IPS-18c (cell line): ENCODE measurements around the gene SBF2.

ENCODE experiments used
- H3K4me3 ChIP-seq: 2 replicates; pipeline ENCODE4 v1.7.0; 2013; ENCODE audit warnings: low read depth, mild to moderate bottlenecking, low read length, moderate library complexity; ENCODE audit not compliant: insufficient read depth
- H3K9me3 ChIP-seq: one replicate; pipeline ENCODE4 v1.6.1; 2013; ENCODE audit warnings: mild to moderate bottlenecking, low read length, moderate library complexity; ENCODE audit not compliant: control insufficient read depth, insufficient read depth

Gene SBF2

DNA sequence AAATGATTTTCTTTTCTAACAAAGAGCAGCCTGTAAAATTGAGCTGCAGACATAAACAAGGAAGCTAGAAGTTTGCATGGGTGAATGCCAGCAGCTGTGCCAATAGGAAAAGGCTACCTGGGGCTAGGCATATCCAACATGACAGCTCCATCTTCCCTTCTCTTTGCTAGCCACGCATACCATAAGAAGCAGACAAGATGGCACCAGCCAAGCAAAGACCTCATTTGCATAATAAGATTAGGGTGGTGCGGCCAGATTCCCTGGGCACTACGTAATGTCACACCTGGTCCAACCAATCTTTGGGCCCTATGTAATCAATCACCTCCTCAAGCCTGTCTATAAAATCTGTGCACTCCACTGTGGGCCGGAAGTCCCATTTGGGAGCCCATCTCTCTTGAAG is 521.8 kb downstream of the SBF2 start:
- H3K9me3 ChIP-seq: no peaks in the 10 kb centered on the region
- H3K4me3 ChIP-seq: no peak overlapping the region

DNA sequence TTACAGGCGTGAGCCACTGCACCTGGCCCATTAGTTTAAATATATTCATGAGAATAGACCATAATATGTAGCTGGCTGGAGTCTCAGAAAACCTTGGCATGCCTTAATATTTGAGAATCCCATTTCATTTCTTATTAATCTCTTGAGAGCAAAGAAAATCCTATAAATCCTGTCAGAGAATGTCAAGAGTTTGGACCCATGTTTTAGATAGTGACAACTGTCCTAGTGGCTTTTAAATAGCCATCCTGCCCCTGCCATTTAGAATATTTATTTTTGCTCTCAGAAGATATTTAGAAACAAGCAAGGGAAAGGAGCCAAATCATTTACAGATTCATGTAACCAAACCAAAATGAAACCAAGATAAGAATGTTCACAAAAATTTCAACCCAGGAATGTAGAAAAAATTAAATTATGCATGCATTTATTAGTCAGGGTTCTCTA is 522.9 kb downstream of the SBF2 start:
- H3K9me3 ChIP-seq: no peaks in the 10 kb centered on the region
- no peak overlapping the region for H3K4me3 ChIP-seq

DNA sequence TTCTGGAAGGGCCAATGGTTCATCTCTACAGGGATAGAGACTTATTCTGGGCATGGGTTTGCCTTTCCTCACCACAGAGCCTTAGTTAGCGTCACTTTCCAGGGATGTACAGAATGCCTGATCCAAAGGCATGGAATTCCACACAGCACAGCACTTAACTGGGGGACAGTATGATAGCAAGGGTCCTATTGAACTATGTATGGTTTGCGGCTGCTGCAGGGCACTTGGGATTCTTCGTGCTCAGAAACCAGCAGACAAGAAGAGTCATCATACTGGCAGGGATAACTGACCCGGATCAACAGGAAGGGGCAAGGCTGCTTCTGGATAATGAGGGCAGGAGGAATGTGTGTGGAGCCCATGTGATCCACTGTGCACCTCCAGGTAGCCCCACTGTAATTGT is 524.4 kb downstream of the SBF2 start:
- Histone ChIP-seq H3K4me3 (no peak overlapping the region), H3K9me3 (no peaks in the 10 kb centered on the region)

DNA sequence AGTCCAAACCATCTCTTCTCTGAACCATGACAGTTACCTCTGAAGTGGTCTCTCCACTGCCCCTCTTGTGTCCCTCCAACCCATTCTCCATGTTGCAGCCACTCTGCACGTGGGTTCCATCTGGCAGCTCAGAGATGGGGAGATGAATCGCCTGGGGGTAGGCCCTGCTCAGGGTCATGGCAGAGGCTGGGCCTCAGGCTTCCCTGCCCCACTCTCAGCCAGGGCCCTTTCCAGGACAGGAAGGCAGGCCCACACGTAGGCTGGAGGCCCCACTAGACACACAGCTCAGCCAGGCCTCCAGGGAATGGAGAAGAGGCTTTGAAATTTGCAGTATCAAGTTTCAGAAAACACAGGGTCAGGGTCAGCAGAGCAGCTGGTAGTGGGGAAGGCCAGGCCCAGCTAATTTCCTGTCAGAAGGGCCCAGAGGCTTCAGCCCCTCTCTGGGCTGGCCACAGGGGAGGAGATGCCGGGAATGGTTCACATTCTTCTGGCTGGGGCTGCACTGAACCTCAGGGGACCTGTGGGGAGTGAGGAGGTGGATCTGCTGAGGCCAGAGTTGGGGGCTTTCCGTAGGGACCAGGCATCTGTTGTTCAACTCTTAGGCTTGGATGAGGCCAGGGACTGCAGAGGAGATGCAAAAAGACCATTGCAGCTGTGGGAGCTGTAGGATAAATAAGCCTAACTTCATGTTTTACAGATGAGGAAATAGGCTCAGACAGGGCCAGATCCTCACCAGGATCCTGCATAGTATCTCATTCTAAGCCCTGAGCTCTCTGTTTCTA is 528.5 kb downstream of the SBF2 start:
- H3K4me3 ChIP-seq: no peak overlapping the region
- peaks cover 2% of the 10 kb centered on the region for H3K9me3 ChIP-seq

DNA sequence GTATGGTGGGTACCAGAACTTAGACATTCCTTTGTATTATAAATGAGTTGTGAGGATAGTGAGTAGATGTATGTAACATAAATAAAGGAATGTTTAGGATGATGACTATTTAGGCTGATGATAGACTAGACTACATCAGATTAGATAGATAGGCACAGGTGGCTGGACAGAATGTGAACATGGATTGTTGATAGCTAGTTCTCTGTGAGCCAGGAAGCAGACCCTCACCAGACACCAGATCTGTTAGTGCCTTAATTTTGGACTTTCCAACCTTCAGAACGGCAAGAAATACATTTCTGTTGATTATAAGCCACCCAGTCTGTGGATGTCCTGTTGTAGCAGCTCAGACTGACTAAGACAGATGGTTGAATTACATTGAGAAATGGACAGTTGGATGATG is 530.7 kb downstream of the SBF2 start:
- Histone ChIP-seq H3K4me3 (no peak overlapping the region), H3K9me3 (peaks cover 2% of the 10 kb centered on the region)

DNA sequence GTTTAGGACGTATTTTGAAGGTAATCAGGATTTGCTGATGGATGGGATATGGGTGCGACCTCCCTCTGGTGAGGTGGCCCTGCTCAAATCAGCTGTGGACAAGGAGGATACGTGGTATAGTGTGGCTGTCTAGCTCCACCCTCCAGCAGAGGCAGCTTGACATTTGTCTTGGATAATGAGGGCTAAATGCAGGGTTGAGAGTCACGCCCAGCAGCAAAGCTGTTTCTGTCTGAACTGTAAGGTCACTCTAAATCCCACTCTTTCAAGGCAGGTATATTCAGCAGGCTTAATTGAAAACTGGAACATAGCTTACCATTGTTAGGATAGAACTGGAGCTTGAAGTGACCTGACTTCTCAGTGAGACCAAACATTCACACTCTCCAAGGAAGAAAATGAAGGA is 531.5 kb downstream of the SBF2 start:
- H3K9me3 ChIP-seq: peaks cover 2% of the 10 kb centered on the region
- no peak overlapping the region; the same call in 1 of the 2 replicates for H3K4me3 ChIP-seq

DNA sequence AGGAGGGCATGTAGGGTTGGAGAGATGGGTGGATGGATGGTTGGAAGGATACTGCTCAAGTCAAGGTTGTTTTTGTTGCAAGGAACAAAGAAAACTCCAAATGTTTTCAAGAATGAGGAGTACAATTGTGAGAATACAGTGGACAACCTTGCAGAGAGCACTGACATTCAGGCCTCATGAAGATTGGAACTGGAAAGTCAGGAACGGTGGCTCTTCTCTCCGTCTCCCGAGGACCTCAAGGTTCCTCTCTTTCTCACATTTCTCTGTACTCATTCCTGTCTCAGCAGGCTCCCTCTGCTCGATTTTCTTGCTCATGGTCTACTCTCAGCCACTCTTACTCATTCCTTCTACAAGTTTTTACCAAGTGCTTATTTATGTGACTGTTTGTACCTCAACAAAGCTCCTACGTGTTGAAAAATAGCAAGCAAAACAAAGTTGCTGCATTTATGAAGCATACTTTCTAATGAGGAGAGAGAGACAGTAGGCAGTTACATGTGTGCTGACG is 532.5 kb downstream of the SBF2 start:
- Histone ChIP-seq H3K9me3 (peaks cover 2% of the 10 kb centered on the region), H3K4me3 (no peak overlapping the region)

DNA sequence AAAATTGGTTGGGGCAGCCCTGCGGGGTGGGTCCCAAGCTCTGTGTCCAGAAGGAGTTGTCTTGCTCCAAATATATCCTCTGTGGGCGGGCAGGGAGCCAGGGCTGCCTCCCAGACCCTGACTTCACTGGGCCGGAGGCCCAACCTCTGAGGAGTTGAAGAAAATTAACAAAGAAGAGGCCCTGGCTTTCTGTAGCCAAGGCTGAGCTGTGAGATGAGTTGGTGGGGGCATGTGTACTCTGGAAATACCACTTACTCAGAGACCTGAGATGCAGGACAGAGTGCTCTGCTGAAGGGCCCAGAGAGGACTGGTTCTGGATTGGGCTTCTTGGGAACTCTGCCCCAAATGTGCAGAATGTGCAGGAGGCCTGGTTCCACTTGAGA is 533.8 kb downstream of the SBF2 start:
- H3K9me3 ChIP-seq: peaks cover 2% of the 10 kb centered on the region
- no peak overlapping the region for H3K4me3 ChIP-seq

DNA sequence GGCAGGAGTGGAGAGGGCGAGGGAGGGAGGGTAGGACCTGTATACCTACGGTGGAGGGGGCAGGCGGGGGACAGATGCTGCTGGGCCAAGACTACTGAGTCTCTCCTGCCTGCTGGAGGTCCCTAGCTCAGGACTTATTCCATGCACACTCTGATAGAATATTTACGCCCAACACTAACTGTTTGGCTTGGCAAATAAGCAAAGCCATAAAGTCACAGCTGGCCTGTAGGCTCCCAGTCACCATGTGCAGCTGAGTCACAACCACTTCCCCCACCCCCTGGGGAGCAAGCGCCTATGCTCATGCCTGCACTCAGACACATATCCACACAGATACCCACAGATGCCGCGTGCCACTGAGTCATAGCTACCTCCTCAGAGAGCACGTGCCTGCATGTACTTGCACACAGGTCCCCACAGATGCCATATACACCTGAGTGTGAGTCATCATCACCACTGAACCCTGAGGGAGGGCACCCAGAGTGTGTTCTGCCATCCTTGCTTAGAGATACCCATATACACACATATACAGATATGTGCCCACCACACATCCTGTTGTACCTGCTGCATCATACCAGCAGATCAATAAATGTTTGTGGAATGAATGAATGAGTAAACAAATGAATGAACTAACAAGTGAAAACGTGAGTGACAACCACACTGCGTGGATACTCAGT is 534.4 kb downstream of the SBF2 start:
- Histone ChIP-seq H3K9me3 (peaks cover 2% of the 10 kb centered on the region), H3K4me3 (no peak overlapping the region)

DNA sequence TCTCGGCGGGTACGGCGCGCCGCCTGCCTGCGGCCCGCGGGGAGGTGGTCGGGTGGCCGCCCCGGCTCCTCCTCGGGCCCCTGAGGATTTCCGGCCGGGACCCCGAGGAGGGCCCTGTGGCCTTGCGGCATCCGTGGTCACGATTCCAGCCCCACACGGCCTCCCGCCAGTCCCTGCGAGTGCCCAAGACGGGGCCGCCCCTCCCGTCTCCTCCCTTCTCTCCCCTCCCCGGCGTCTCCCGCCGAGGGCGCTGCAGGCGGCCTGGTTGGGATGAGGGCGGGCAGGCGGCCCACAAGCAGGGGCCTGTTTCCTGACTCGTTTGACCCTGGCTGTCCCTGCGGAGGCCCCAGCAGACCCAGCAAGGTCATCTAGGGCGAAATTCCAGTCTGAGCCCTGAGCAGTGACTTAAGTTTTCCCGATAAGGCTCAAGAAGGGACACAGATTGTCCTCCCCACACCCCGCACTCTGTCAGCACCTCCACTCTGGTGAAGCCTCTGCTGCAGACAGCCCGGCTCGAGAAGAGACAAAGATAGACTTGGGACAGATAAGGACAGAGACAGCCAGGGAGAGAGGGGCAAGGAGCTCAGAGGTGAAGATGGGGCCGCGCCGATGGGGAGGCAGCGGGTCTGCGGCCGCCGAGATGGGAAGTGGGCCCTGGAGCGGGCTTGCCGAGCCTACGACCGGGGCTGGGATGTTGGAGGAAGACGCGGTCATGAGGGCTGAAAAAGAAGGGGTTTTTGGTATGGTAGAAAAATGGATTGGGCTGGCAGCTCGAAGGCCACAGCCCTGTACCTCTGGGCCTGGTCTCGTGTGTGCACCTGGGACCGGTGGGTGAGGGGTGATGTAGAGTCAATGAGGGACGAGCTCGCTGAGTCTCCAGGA is 535.1 kb downstream of the SBF2 start:
- Histone ChIP-seq H3K9me3 (peaks cover 2% of the 10 kb centered on the region), H3K4me3 (peak overlapping the region; percentile 58; the same call in 1 of the 2 replicates)

DNA sequence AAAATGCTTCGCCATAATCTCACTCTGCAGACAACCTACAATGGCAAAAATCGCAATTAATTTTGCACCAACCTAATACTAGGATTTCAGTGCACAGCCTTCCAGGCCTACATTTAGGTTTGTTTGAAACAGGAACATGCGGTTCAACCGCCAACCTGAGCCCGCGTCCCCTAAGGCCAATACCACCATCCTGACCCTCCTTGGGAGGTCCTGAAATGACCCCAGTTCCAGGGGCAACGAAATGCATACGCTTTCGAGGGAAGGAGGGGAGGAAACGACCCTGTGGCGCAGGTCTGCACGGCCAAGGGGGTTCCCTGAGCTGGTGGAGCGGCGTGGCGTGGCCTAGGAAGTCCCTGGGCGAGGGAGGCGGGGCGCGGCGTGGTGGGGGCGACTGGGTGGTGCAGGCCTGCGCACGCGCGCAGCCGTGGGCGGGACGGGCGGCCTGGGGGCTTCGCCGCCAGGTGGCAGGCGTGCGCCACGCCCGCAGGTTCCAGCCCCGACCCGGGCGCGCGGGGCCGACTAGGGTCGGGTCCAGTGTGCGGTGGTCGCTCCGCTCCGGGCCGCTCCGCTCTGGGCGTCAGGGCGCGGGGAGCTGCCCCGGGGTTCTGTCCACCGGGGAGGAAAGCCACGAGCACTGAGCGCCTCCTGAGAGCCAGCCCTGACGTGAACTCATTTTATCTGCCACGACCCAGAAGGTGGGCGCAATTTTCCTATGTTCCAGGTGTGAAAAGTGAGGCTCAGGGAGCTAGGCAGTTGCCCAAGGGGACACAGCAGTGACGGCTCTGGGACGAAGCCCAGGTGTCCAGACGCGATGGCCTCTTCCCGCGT is 536.0 kb downstream of the SBF2 start:
- peaks cover 2% of the 10 kb centered on the region for H3K9me3 ChIP-seq
- peak overlapping the region; percentile 58 for H3K4me3 ChIP-seq

DNA sequence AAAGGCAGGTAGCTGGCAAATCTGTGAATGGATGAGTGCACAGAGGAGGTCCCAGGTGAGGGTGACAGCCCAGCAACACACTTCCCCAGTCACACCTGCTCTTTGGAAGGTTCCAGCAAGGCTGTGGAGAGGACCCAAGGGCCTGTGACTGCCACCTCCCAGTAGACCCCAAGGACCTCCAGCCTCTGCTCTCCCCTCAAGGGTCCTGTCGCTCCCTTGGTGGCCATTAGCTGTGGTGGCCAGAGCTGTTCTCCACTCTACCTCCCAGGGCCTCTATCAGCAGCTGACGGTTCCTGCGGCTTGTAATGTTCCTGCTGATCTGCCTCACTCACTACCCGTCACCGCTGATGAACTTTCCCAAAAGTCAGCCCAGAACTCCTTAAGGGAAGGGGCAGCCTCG is 537.1 kb downstream of the SBF2 start:
- no peaks in the 10 kb centered on the region for H3K9me3 ChIP-seq

DNA sequence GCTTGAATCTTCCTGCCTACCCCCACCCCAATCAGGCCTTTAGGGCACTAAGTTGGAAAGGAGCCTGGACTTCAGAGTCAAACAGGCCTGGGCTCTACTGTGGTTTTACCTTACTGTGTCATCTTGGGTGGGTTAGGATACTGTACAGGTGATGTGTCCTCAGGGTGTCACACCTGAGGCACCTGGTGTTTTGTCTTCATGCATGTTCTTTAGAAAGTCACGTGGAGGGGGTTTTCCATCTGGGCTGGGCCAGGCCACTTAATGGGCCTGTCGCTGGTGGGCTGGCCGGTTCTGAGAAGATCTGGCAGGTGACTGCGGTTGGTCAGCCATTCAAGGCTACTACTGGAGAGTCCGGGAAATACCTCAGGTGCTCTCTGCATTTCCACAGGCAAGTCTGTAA is 537.6 kb downstream of the SBF2 start:
- Histone ChIP-seq H3K9me3 (no peaks in the 10 kb centered on the region), H3K4me3 (no peak overlapping the region)

More for the DNA sequence above, 537.1 kb downstream of the SBF2 start:
- H3K4me3 ChIP-seq: no peak overlapping the region

DNA sequence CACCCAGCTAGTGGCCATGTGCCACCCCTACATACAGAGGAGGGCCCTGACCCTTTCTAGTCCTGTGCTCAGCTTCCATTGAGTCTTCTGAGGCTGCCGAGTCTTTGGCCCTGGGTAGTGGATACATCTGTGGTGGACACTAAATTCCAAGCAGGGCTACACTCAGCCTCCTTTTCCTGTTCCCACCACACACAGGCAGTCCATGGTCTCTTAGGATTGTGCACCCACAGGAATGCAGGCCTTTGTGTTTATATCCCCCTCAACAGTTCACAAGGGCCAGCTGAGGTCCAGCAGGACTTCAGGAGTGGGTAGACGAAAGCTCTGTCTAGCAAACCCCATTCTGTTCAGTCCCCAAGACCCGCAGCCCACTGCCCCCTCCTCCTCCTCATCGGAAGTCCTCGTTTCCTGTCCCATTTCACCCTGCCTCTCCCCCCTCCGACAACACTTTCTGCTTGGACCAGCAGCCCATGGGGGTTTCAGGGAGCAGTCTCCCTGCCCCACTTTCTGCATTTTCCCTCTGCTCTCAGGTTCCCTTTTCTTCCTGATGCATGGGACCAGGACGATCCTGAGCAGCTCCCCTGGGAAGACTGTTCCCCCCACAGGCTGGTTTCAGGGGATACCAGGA is 538.3 kb downstream of the SBF2 start:
- no peak overlapping the region for H3K4me3 ChIP-seq
- no peaks in the 10 kb centered on the region for H3K9me3 ChIP-seq

DNA sequence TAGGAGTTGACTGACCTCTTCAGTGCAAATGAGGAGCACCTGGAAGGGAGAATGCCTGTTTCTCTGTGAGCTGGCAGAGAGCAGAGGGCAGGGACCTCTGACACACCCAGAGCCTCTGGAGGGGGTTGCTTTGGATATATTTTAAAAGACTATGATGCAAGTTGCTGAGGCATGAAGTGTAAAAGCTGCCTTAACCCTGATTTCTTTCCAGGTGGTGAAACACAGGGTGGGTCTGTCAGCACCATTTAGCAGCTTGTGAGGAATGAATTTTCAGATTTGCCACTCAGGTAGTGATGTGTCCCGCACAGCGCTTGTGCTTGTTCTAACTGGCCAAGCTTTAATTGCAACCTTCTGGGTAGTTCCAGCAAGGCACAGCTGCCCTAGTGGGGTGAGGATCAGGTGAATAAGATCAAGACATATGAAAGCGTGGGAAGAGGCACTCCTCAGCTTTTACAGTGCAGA is 540.0 kb downstream of the SBF2 start:
- H3K4me3 ChIP-seq: no peak overlapping the region
- no peaks in the 10 kb centered on the region for H3K9me3 ChIP-seq

DNA sequence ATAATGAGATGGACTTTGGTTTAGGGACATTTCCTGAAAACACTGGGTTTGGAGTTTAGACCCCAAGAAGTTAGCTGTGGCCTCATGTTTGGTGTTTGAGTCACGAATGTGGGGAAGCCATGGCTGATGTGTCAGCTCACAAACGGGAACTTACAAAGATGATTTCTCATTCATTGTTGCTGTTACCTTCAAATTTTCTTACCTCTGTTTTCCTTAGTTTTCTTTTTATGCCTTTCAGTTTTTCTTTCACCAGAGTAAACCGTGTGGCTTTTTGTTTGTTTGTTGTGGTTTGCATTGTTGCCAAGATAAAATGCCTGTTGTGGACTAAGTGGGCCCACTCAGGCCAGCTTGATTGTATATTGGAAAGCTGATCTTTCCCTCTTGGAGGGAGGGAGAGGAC is 541.0 kb downstream of the SBF2 start:
- Histone ChIP-seq H3K4me3 (no peak overlapping the region), H3K9me3 (no peaks in the 10 kb centered on the region)
